K562 (cell line): ENCODE measurements around the gene FDPS. TPM values are rescaled to one million over a fixed set of nuclear protein-coding genes. Genes with fewer than 3 reads are reported as not detected.

Experiments
- ATAC-seq: fragments of 200-7000 bp; cut with Tn5 transposase; 3 replicates; pipeline ENCODE4 v1.9.1; 2020; ENCODE audit warnings: moderate library complexity
- BruUV-seq: library from RNA; stranded (reverse); fragments of 400-500 nt; replicated peaks from 2 replicates; lab custom pipeline; 2021; lab: Mats Ljungman, UMichigan
- CTCF ChIA-PET: fragments of 300-600 bp; formaldehyde crosslinking; extraction: SDS; loops from one replicate; lab custom pipeline; 2021; ENCODE audit warnings: low intra/inter-chr PET ratio; lab: Yijun Ruan, JAX
- POLR2A ChIA-PET: fragments of 300-600, 350-650 bp; sonication (Branson Sonifier 250); formaldehyde crosslinking; extraction: SDS; loops from one replicate; lab custom pipeline; 2021; ENCODE audit warnings: antibody characterized with exemption, inconsistent platforms; lab: Yijun Ruan, JAX
- DNase-seq, 4 experiments: peaks; one replicate each; pipeline versions ENCODE4 v3.0.0 to v3.0.0-alpha.2; 2011 to 2018; ENCODE audit warnings: low spot score in 3 of 4, mixed read lengths in 3 of 4; ENCODE audit errors: extremely low read depth in 1 of 4
- FAIRE-seq: peaks from 2 replicates; lab custom pipeline; 2011; peaks lifted over from hg19 to GRCh38; lab: Jason Lieb, UNC
- H2AFZ ChIP-seq: 2 replicates; pipeline ENCODE4 v1.6.0; 2011; ENCODE audit warnings: low read depth, low read length, control low read depth, inconsistent platforms
- H3K27ac ChIP-seq: fragments of 200-600 bp; 3 replicates; pipeline ENCODE4 v1.8.0; 2011; ENCODE audit warnings: low read depth, mild to moderate bottlenecking, control low read depth, inconsistent platforms, low read length, moderate library complexity, mixed read lengths; ENCODE audit errors: extremely low read depth
- H3K27me3 ChIP-seq, 2 experiments: fragments of 300-600 bp in 1 of 2; 2 replicates in 1 of 2; 3 replicates in 1 of 2; pipeline versions ENCODE4 v1.6.0 to v1.8.0; 2011; ENCODE audit warnings: inconsistent platforms in 2 of 2, low read length in 2 of 2, mild to moderate bottlenecking in 1 of 2, mixed read lengths in 1 of 2, moderate library complexity in 1 of 2; ENCODE audit not compliant: control insufficient read depth in 2 of 2, insufficient read depth in 2 of 2
- H3K36me3 ChIP-seq: fragments of 300-600 bp; 3 replicates; pipeline ENCODE4 v1.8.0; 2011; ENCODE audit warnings: mild to moderate bottlenecking, low read length, inconsistent platforms; ENCODE audit not compliant: control insufficient read depth, insufficient read depth
- H3K4me1 ChIP-seq, 2 experiments: fragments of 200-600 bp in 1 of 2; replicated peaks in 1 of 2; 2 replicates in 1 of 2; 3 replicates in 1 of 2; pipeline versions ENCODE4 v1.5.1 to v1.8.0; 2011; ENCODE audit warnings: inconsistent platforms in 2 of 2, low read length in 2 of 2, mild to moderate bottlenecking in 1 of 2, mixed read lengths in 1 of 2, moderate library complexity in 1 of 2; ENCODE audit not compliant: control insufficient read depth in 2 of 2, insufficient read depth in 2 of 2
- H3K4me2 ChIP-seq: 2 replicates; pipeline ENCODE4 v1.6.1; 2011; ENCODE audit warnings: low read length, control low read depth, inconsistent platforms, mixed read lengths; ENCODE audit not compliant: insufficient read depth
- H3K4me3 ChIP-seq: fragments of 200-600 bp; sonication (generic), shearing (Covaris generic); 2 replicates; pipeline ENCODE4 v1.5.1; 2016; ENCODE audit warnings: control low read depth, inconsistent platforms
- H3K79me2 ChIP-seq: fragments of 200-600 bp; 3 replicates; pipeline ENCODE4 v1.8.0; 2011; ENCODE audit warnings: low read length, inconsistent platforms; ENCODE audit not compliant: control insufficient read depth, insufficient read depth
- H3K9ac ChIP-seq, 2 experiments: 2 replicates each; pipeline versions ENCODE4 v1.6.0 to v1.6.1; 2011; ENCODE audit warnings: low read depth in 2 of 2, low read length in 2 of 2, control low read depth in 1 of 2, inconsistent platforms in 1 of 2, mild to moderate bottlenecking in 1 of 2, mixed read lengths in 1 of 2; ENCODE audit not compliant: insufficient read depth in 1 of 2
- H3K9me1 ChIP-seq: one replicate; pipeline ENCODE4 v1.6.0; 2011; ENCODE audit warnings: inconsistent platforms, mild to moderate bottlenecking, low read length, moderate library complexity; ENCODE audit not compliant: control insufficient read depth, insufficient read depth
- H3K9me3 ChIP-seq: replicated peaks from 2 replicates; pipeline ENCODE4 v1.5.1; 2011; ENCODE audit warnings: low read depth, low read length, inconsistent platforms; ENCODE audit not compliant: control insufficient read depth, insufficient read depth
- H4K20me1 ChIP-seq: replicated peaks from 2 replicates; pipeline ENCODE4 v1.6.1; 2011; ENCODE audit warnings: low read length, inconsistent platforms, mixed read lengths; ENCODE audit not compliant: control insufficient read depth, insufficient read depth
- CHAMP1 ChIP-seq: fragments of 450-650 bp; IDR thresholded peaks from 2 replicates; pipeline ENCODE4 v1.6.1; 2016; ENCODE audit warnings: mild to moderate bottlenecking
- COPS2 ChIP-seq: fragments of 450-650 bp; conservative IDR thresholded peaks from 2 replicates; pipeline ENCODE4 v1.6.1; 2016; ENCODE audit warnings: mild to moderate bottlenecking, moderate library complexity
- ELF1 ChIP-seq: fragments of 200-800 bp; sonication (Bioruptor generic); IDR thresholded peaks from 2 replicates; pipeline ENCODE4 v1.6.1; 2016; ENCODE audit warnings: missing genetic modification characterization, missing compliant biosample characterization
- EWSR1 ChIP-seq: fragments of 450-650 bp; IDR thresholded peaks from 2 replicates; pipeline ENCODE4 v1.6.1; 2018; ENCODE audit warnings: borderline replicate concordance, mild to moderate bottlenecking, low read depth, moderate library complexity; ENCODE audit not compliant: partially characterized antibody
- FOXO4 ChIP-seq: fragments of 450-650 bp; formaldehyde crosslinking; IDR thresholded peaks from 2 replicates; pipeline ENCODE4 v1.4.0; 2020; ENCODE audit warnings: mild to moderate bottlenecking, moderate library complexity
- GTF2E2 ChIP-seq: fragments of 200-800 bp; sonication (Bioruptor generic); IDR thresholded peaks from 2 replicates; pipeline ENCODE4 v1.6.1; 2016; ENCODE audit warnings: missing genetic modification characterization, missing compliant biosample characterization
- KLF1 ChIP-seq: fragments of 450-650 bp; IDR thresholded peaks from 2 replicates; pipeline ENCODE4 v1.6.1; 2016; ENCODE audit warnings: missing genetic modification characterization, missing compliant biosample characterization
- LEF1 ChIP-seq: fragments of 450-650 bp; IDR thresholded peaks from 2 replicates; pipeline ENCODE4 v1.6.1; 2016; ENCODE audit warnings: mild to moderate bottlenecking
- MAFG ChIP-seq: fragments of 450-650 bp; conservative IDR thresholded peaks from 2 replicates; pipeline ENCODE4 v1.6.1; 2016; ENCODE audit warnings: missing genetic modification characterization, missing compliant biosample characterization
- NR4A1 ChIP-seq, 2 experiments: fragments of 250-450 bp in 1 of 2; fragments of 450-650 bp in 1 of 2; sonication (Bioruptor Pico) in 1 of 2; IDR thresholded peaks; 2 replicates each; pipeline versions ENCODE4 v1.4.0 to v1.6.1; 2016 to 2020; ENCODE audit warnings: mild to moderate bottlenecking in 2 of 2, missing compliant biosample characterization in 1 of 2, missing genetic modification characterization in 1 of 2, moderate library complexity in 1 of 2
- PREB ChIP-seq: sonication (generic); formaldehyde crosslinking; IDR thresholded peaks from 2 replicates; pipeline ENCODE4 v1.8.1; 2023; ENCODE audit warnings: mild to moderate bottlenecking, missing genetic modification reagents
- RAD51 ChIP-seq: fragments of 450-650 bp; IDR thresholded peaks from 2 replicates; pipeline ENCODE4 v1.7.1; 2016; ENCODE audit warnings: low read depth, mild to moderate bottlenecking, borderline replicate concordance
- SAP30 ChIP-seq: fragments of 200-600 bp; sonication (generic); IDR thresholded peaks from 2 replicates; pipeline ENCODE4 v1.6.1; 2012; ENCODE audit warnings: borderline replicate concordance, low read depth, mild to moderate bottlenecking, moderate library complexity, low read length, control low read depth, inconsistent platforms; ENCODE audit not compliant: insufficient read depth, poor library complexity, severe bottlenecking
- SIX5 ChIP-seq, 2 experiments: IDR thresholded peaks; 2 replicates each; pipeline ENCODE4 v1.6.1; 2011; ENCODE audit warnings: low read length in 2 of 2, borderline replicate concordance in 1 of 2, low read depth in 1 of 2, mild to moderate bottlenecking in 1 of 2, moderate library complexity in 1 of 2; ENCODE audit not compliant: insufficient read depth in 1 of 2
- ZNF583 ChIP-seq: fragments of 250-450 bp; sonication (Bioruptor Pico); IDR thresholded peaks from 2 replicates; pipeline ENCODE4 v1.4.0; 2020
- WGBS: fragments of 100-300 bp; shearing (Covaris generic); methylation state at CpG from one replicate; pipeline ENCODE4 v1.1.6; 2016; ENCODE audit warnings: low coverage, mixed read lengths; ENCODE audit not compliant: insufficient coverage; ENCODE audit errors: missing lambda C conversion rate; 5-methylcytosine and 5-hydroxymethylcytosine counted together
- in situ Hi-C: fragments of 300-500 bp; cut with MboI; formaldehyde crosslinking; loops from 4 replicates; pipeline ENCODE4 v1.15.0; 2018; ENCODE audit warnings: inconsistent platforms, mixed read lengths
- intact Hi-C: fragments of 100-400 bp; cut with micrococcal nuclease; formaldehyde crosslinking; loops from 2 replicates; pipeline ENCODE4 v1.14.2; 2022
- polyA plus RNA-seq, 8 experiments: library from polyadenylated mRNA; depleted of rRNA in 4 of 8; stranded (reverse) in 5 of 8; unstranded in 3 of 8; fragments of >200 nt; fragmentation: Nextera tagmentation in 2 of 8; fragmentation: Illumina TruSeq in 1 of 8; extraction: Ambion mirVana in 2 of 8; extraction: Trizol in 1 of 8; gene quantifications; 2 replicates each; pipeline versions ENCODE4 v1.2.1 to v1.2.3, GENCODE V29; 2011 to 2014; ENCODE audit warnings: inconsistent platforms in 1 of 8, missing spikeins in 1 of 8
- total RNA-seq, 7 experiments: library from RNA; depleted of rRNA in 6 of 7; stranded (reverse); fragments of >200 nt in 6 of 7; fragmentation: Illumina TruSeq in 2 of 7; extraction: Trizol in 2 of 7; gene quantifications; 2 replicates each; pipeline versions ENCODE4 v1.2.1 to v1.2.3, GENCODE V29; 2011 to 2021; ENCODE audit warnings: low replicate concordance in 1 of 7

Gene FDPS
- total and polyA plus RNA-seq, 9 of the 15 experiments (the other 6 are each of a cell fraction or from before 2014, with no cell fraction given) = 247 to 884 (median 360) TPM

GRCh38 chr1:155305881-155306391 is 2.7 kb upstream of the FDPS start:
- CTCF ChIA-PET = interaction anchor here (1.2 kb wide), 1 partner anchor 55 kb away, joined by 4 read pairs; no protein-coding TSS in a partner anchor
- no peak for DNase-seq
- no TSS peak for BruUV-seq
- Histone ChIP-seq H3K36me3 (peaks cover 13% of the 10 kb centered on the region; the same call in 1 of the 3 replicates), H3K9me1 (no peaks in the 10 kb centered on the region), H3K4me2 (no peak overlapping the region), H3K4me3 (no peak overlapping the region), H3K9ac (peak overlapping the region in 1 of 2 experiments; percentile 80; a peak in 2 of 4 replicates), H2AFZ (peak overlapping the region; percentile 58), H3K9me3 (no peaks in the 10 kb centered on the region), H3K27ac (no peak overlapping the region; the same call in 2 of the 3 replicates), H3K79me2 (peaks cover 33% of the 10 kb centered on the region), H3K27me3 (no peaks in the 10 kb centered on the region), H3K4me1 (peaks cover 22 to 37% of the 10 kb centered on the region in 2 experiments; a peak in 4 of 5 replicates), H4K20me1 (no peaks in the 10 kb centered on the region)
- no peak for ATAC-seq
- no peak for FAIRE-seq
- TF ChIP-seq SIX5 (IDR thresholded peaks at IDR 0.05; ENCODE audit: borderline replicate concordance in 1 of 2, insufficient read depth in 1 of 2, low read depth in 1 of 2, low read length in 2 of 2) (no peak), FOXO4 (CRISPR knock-in tag) (no peak), MAFG (tag) (no peak), SAP30 (no peak), COPS2 (no peak), PREB (no peak), EWSR1 (no peak), CHAMP1 (no peak), GTF2E2 (tag) (no peak), ELF1 (no peak), KLF1 (tag) (no peak), ZNF583 (CRISPR knock-in tag) (no peak), LEF1 (no peak), NR4A1 (CRISPR knock-in tag; IDR thresholded peaks at IDR 0.05) (no peak), NR4A1 (tag; IDR thresholded peaks at IDR 0.05) (no peak), RAD51 (no peak)
- intact Hi-C loops = no loop called here
- POLR2A ChIA-PET = interaction anchor here (1.0 to 1.5 kb wide), 7 partner anchors 12 to 55 kb away, joined by 3 to 4 read pairs (median 3); partner anchors contain the start of gene RUSC1
- WGBS = 60% methylated on average over 7 of the region's 7 CpGs
- in situ Hi-C loops = loop anchor here (25.0 kb wide), 1 partner anchor 1431 kb away; the partner anchor contains the start of genes ISG20L2, METTL25B and MRPL24
